Measurements from ENCODE around the gene C13orf42.

- TF ChIP-seq POLR2AphosphoS5 (IDR thresholded peaks at IDR 0.05; ENCODE audit: borderline replicate concordance, low read depth, low read length) (no peak), EZH2 (IDR thresholded peaks at IDR 0.05) (no peak)
These were observed 44.1 kb upstream of the C13orf42 start for GRCh38 chr13:51155161-51155560.

Data from SK-N-MC (cell line).